Esophagus squamous epithelium (tissue), 5 donors: ENCODE measurements around the gene GPSM1. TPM values are rescaled to one million over a fixed set of nuclear protein-coding genes. Genes with fewer than 3 reads are reported as not detected.

Experiments
- DNase-seq: peaks from one replicate; lab custom pipeline; 2025; lab: John Stamatoyannopoulos, UW
- H3K27ac ChIP-seq, 4 donors: fragments of 200-600 bp; sonication (generic); one replicate each; pipeline ENCODE4 v1.5.1; 2016 to 2019; ENCODE audit warnings: mild to moderate bottlenecking in 1 of 4
- H3K27me3 ChIP-seq, 4 donors: fragments of 200-600 bp; sonication (generic); 1 replicate in 3 of 4; 2 replicates in 1 of 4; pipeline versions ENCODE4 v1.5.1 to v1.6.0; 2017 to 2021; ENCODE audit warnings: antibody characterized with exemption in 1 of 4
- H3K36me3 ChIP-seq, 3 donors: fragments of 200-600 bp; sonication (generic); one replicate each; pipeline ENCODE4 v1.5.1; 2016 to 2019
- H3K4me1 ChIP-seq, 3 donors: fragments of 200-600 bp; sonication (generic); one replicate each; pipeline ENCODE4 v1.5.1; 2017 to 2019
- H3K4me3 ChIP-seq, 4 donors: fragments of 200-600 bp; sonication (generic); 1 replicate in 3 of 4; 2 replicates in 1 of 4; pipeline ENCODE4 v1.5.1; 2016 to 2019; ENCODE audit warnings: mild to moderate bottlenecking in 2 of 4, moderate library complexity in 1 of 4
- H3K9me3 ChIP-seq, 3 donors: fragments of 200-600 bp; sonication (generic); one replicate each; pipeline ENCODE4 v1.5.1; 2016 to 2019
- POLR2A ChIP-seq, 4 donors: fragments of 450-650 bp; IDR thresholded peaks; one replicate each; pipeline ENCODE4 v1.6.1; 2017; ENCODE audit warnings: antibody characterized with exemption in 4 of 4, mild to moderate bottlenecking in 4 of 4, moderate library complexity in 3 of 4
- WGBS, 2 donors: methylation state at CpG; one replicate each; pipeline ENCODE4 v1.1.5; 2018; 5-methylcytosine and 5-hydroxymethylcytosine counted together
- intact Hi-C: fragments of 100-400 bp; cut with DNase I; formaldehyde crosslinking; loops from one replicate; pipeline ENCODE4 v1.15.0; 2022
- total RNA-seq, 4 donors: library from RNA; depleted of rRNA; stranded (reverse); fragments of >200 nt; gene quantifications; one replicate each; pipeline ENCODE4 v1.1.0, GENCODE V29; 2016
- TF ChIP-seq, protein P1 (sequence below), 6 experiments: fragments of 450-650 bp in 4 of 6; fragments of 200-600 bp in 2 of 6; sonication (generic) in 2 of 6; IDR thresholded peaks; one replicate each; pipeline ENCODE4 v1.5.1; 2016 to 2019; ENCODE audit warnings: antibody characterized with exemption in 6 of 6, mild to moderate bottlenecking in 4 of 6, moderate library complexity in 4 of 6
- donor health status: DM: yes; HTN: yes; CAD: no.

The GPSM1 gene
- total RNA-seq, 4 donors from 2014 or later = 0.72 to 8.2 (median 1.9) TPM

DNA sequence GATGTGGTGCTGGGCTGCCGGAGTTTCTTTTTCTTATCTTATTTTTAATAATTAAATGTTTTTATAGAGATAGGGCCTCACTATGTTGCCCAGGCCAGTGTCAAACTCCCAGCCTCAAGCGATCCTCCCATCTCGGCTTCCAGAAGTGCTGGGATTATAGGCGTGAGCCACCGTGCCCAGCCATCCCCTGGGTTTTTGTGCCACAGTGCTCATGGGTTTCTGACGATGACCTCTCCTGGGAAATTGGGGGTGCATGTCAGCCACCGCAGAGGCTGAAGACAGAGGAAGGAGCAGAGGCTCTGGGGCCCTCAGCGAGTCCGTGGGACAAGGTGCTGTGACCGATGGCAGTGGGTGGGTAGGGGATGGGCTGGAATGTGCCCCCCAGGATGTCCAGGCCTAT, 14.4 kb downstream of the GPSM1 start:
- peaks cover 0 to 27% (median 0%) of the 10 kb centered on the region in 4 donors for H3K27me3 ChIP-seq
- no peak overlapping the region for H3K4me3 ChIP-seq
- H3K27ac ChIP-seq = peak overlapping the region in 1 of 4 donors; percentile 63
- intact Hi-C loops = no loop called here
- H3K4me1 ChIP-seq = peaks cover 25 to 45% (median 28%) of the 10 kb centered on the region in 3 donors
- H3K9me3 ChIP-seq = no peaks in the 10 kb centered on the region
- TF ChIP-seq, protein P1, sequence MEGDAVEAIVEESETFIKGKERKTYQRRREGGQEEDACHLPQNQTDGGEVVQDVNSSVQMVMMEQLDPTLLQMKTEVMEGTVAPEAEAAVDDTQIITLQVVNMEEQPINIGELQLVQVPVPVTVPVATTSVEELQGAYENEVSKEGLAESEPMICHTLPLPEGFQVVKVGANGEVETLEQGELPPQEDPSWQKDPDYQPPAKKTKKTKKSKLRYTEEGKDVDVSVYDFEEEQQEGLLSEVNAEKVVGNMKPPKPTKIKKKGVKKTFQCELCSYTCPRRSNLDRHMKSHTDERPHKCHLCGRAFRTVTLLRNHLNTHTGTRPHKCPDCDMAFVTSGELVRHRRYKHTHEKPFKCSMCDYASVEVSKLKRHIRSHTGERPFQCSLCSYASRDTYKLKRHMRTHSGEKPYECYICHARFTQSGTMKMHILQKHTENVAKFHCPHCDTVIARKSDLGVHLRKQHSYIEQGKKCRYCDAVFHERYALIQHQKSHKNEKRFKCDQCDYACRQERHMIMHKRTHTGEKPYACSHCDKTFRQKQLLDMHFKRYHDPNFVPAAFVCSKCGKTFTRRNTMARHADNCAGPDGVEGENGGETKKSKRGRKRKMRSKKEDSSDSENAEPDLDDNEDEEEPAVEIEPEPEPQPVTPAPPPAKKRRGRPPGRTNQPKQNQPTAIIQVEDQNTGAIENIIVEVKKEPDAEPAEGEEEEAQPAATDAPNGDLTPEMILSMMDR (IDR thresholded peaks at IDR 0.05) = no peak
- no peak for TF ChIP-seq POLR2A (IDR thresholded peaks at IDR 0.05)
- no peak for DNase-seq
- whole genome bisulfite sequencing, 2 donors = 80 to 81% methylated on average over 6 to 8 of the region's 10 CpGs
- peaks cover 0 to 23% (median 0%) of the 10 kb centered on the region in 3 donors for H3K36me3 ChIP-seq

DNA sequence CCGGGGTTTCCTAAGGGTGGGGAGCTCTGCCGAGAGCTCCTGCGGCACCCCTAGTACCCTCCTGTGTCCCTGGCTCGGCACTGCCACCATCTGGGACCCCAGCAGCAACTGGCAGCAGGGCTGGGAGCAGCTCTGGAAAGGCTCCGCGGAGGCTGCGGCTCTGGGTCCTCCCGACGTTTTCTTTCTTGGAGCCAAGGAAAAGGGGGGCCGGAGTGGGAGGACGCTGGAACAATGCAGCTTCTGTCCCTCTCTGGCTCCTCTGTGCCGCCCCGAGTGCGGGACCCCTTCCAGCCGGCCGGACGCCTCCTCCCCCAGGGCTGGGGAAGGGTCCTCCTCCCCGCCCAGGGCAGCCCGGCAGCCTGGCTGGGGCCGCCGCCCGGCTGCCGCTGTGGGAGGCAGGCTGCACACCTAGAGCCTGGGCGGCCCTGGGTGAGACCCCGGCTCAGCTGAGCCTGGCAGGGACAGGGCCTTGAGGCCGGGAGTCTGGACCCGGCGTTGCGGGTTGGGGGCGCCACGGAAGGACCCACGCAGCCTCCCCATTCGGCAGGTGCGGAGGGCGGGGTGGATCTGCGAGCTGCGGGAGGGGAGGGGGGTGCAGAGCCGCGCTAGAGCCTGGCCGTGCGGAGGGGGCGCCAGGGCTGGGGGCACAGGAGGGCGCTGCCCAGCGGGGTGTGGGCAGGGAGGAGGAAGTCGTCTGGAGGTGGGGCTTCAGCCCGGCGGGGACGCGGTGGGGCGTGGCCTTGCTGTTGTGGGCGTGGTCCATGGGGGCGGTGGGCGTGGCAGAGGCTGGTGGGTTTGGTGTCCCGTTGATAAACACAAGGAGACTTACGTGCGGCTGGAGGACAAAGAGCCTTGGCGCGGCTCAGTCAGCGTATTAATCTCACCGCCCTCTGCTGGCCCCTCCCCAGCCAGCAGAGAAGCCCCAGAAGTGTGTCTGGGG, 15.1 kb downstream of the GPSM1 start:
- no peak for DNase-seq
- Histone ChIP-seq H3K4me1 (peaks cover 25 to 46% (median 28%) of the 10 kb centered on the region in 3 donors), H3K27ac (peak overlapping the region; percentile 34 to 63 (median 44)), H3K27me3 (peaks cover 0 to 27% (median 0%) of the 10 kb centered on the region in 4 donors), H3K36me3 (peaks cover 0 to 16% (median 0%) of the 10 kb centered on the region in 3 donors), H3K4me3 (peak overlapping the region; percentile 29 to 62 (median 44)), H3K9me3 (no peaks in the 10 kb centered on the region)
- intact Hi-C loops = no loop called here
- whole genome bisulfite sequencing, 2 donors = 0 to 13% methylated on average over 6 to 16 of the region's 60 CpGs
- TF ChIP-seq, protein P1 (IDR thresholded peaks at IDR 0.05) = no peak
- no peak for TF ChIP-seq POLR2A (IDR thresholded peaks at IDR 0.05)

DNA sequence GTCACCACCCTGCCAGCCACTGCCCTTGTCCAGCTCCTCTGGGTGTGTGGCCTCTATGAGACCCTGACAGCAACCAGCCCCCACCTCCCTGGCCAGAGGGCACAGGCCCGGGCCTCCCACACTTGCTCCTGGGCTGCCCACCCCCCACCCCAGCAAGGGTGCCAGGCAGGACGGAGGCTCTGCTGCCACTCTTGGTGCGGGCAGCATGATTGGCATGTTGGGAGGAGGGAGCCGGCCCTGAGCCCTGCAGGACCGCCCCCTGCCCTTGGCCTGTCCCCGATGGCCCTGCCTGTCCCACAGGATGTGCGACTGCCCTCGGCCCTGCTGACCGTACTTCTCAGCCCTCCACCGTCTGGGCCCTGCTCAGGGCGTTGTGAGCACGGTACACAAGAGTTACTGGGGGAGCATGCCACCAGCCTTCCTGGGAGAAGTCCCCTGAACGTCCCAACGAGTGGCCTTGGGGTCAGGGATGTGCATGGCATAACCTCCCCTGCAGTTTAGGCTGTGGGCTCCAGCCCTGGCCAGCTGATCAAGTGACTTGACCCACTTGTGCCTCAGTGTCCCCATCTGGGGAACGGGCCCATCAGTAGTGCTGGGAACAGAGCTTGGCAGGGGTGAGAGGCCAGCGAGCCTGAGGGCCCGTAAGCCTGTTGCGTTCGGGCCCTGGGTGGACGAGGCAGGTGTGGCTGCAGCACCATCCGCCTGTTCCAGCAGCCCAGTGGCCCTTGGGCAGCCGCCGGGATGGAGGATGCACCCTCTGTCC, 16.0 kb downstream of the GPSM1 start:
- Histone ChIP-seq H3K27ac (peak overlapping the region in 3 of 4 donors; percentile 34 to 63 (median 42)), H3K4me3 (peak overlapping the region in 3 of 4 donors; percentile 37 to 62 (median 51)), H3K9me3 (no peaks in the 10 kb centered on the region), H3K36me3 (peaks cover 0 to 10% (median 0%) of the 10 kb centered on the region in 3 donors), H3K4me1 (peaks cover 25 to 46% (median 28%) of the 10 kb centered on the region in 3 donors), H3K27me3 (peaks cover 0 to 27% (median 0%) of the 10 kb centered on the region in 4 donors)
- no peak for TF ChIP-seq POLR2A (IDR thresholded peaks at IDR 0.05)
- TF ChIP-seq, protein P1 (IDR thresholded peaks at IDR 0.05) = no peak
- WGBS, 2 donors = 25 to 100% methylated on average over 2 to 3 of the region's 23 CpGs
- intact Hi-C loops = no loop called here
- no peak for DNase-seq

DNA sequence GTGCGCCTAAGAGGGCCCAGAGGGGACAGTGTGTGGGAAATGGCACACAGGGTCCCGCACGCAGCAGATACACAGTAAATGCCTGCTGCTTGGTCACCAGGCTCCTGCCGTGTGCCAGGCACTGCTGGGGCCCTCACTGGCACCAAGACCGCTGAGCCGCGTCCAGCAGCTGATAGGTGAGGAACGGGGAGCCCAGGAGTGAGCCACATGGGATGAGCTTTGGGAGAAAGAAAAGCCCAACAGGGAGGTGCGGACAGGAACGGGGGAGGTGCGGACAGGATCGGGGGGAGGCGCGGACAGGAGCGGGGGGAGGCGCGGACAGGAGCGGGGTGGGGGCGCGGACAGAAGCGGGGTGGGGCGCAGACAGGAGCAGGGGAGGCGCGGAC, 16.5 kb downstream of the GPSM1 start:
- no peak overlapping the region for H3K4me3 ChIP-seq
- no peak overlapping the region for H3K27ac ChIP-seq
- intact Hi-C loops = no loop called here
- H3K27me3 ChIP-seq = peaks cover 0 to 27% (median 0%) of the 10 kb centered on the region in 4 donors
- WGBS, 2 donors = 91 to 100% methylated on average over 1 to 13 of the region's 24 CpGs
- H3K36me3 ChIP-seq = peaks cover 0 to 6% (median 0%) of the 10 kb centered on the region in 3 donors
- TF ChIP-seq, protein P1 (IDR thresholded peaks at IDR 0.05) = no peak
- TF ChIP-seq POLR2A (IDR thresholded peaks at IDR 0.05) = no peak
- peaks cover 25 to 46% (median 28%) of the 10 kb centered on the region in 3 donors for H3K4me1 ChIP-seq
- H3K9me3 ChIP-seq = no peaks in the 10 kb centered on the region
- no peak for DNase-seq
